DMS114 treated with DMSO at 0.1 percent for 48 hours (cell line): Measurements from ENCODE around the gene UBXN10.

ENCODE experiments used
- DNase-seq: peaks from one replicate; lab custom pipeline; 2025; ENCODE audit not compliant: unreplicated experiment; lab: John Stamatoyannopoulos, UW

The UBXN10 gene

GRCh38 chr1:20151906-20152598 is 33.8 kb upstream of the UBXN10 start:
- DNase-seq, result peak; percentile 57

- DNase-seq, result no peak
Measured at GRCh38 chr1:20152599-20152930, 33.3 kb upstream of the UBXN10 start.

- DNase-seq, result no peak
Measured at GRCh38 chr1:20153000-20153418, 32.9 kb upstream of the UBXN10 start.

- DNase-seq, result no peak
Measured at GRCh38 chr1:20154301-20154831, 31.5 kb upstream of the UBXN10 start.

GRCh38 chr1:20158358-20159070 is 27.4 kb upstream of the UBXN10 start:
- no peak for DNase-seq

- no peak for DNase-seq
Measured at GRCh38 chr1:20160034-20160433, 25.9 kb upstream of the UBXN10 start.

- no peak for DNase-seq
Measured at GRCh38 chr1:20164694-20165202, 21.1 kb upstream of the UBXN10 start.

- DNase-seq, result no peak
Measured at GRCh38 chr1:20165522-20165951, 20.4 kb upstream of the UBXN10 start.

GRCh38 chr1:20166051-20166450 is 19.8 kb upstream of the UBXN10 start:
- no peak for DNase-seq

- DNase-seq, result no peak
Measured at GRCh38 chr1:20167126-20167525, 18.8 kb upstream of the UBXN10 start.

- DNase-seq, result no peak
Measured at GRCh38 chr1:20168564-20169491, 17.1 kb upstream of the UBXN10 start.

GRCh38 chr1:20169932-20170331 is 16.0 kb upstream of the UBXN10 start:
- no peak for DNase-seq

GRCh38 chr1:20172033-20172590 is 13.8 kb upstream of the UBXN10 start:
- DNase-seq, result no peak

GRCh38 chr1:20174937-20175666 is 10.8 kb upstream of the UBXN10 start:
- DNase-seq, result no peak

GRCh38 chr1:20178634-20179370 is 7.1 kb upstream of the UBXN10 start:
- DNase-seq, result no peak

GRCh38 chr1:20179371-20180128 is 6.3 kb upstream of the UBXN10 start:
- DNase-seq, result no peak

- no peak for DNase-seq
Measured at GRCh38 chr1:20180129-20180843, 5.6 kb upstream of the UBXN10 start.

- DNase-seq, result no peak
Measured at GRCh38 chr1:20180844-20181207, 5.1 kb upstream of the UBXN10 start.
